ENCODE data around the gene CTU1.

The CTU1 gene

DNA sequence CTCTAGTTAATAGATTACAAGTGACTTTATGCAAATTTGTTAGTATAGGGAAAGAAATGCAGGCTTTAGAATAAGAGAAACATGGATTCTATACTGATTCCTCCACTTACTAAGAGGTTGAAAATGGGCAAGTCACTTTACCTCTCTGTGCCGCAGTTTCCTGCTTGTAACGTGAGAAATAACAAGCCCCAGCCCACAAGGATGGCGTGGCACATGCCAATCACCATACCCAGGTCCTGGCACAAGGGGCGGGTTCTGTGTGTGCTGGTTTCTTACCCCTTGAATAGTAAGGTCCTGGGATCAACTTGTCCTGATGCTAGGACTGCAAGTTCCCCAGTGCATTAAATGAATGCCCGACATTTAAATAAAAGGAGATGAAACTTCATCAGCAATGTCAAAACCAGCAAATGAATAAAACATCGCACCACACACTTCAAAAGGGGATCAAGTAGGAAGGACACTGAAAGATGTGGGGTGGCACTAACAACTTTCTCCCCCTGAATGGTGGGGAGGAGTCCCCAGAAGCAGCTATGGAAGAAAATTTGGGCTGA, 8.6 kb upstream of the CTU1 start:
- H3K27ac ChIP-seq = no peak overlapping the region
- TF ChIP-seq ZFX (IDR thresholded peaks at IDR 0.05; ENCODE audit: borderline replicate concordance) (no peak), CTCF (IDR thresholded peaks at IDR 0.05) (no peak)

- H3K27ac ChIP-seq = no peak overlapping the region
- TF ChIP-seq ZFX (IDR thresholded peaks at IDR 0.05; ENCODE audit: borderline replicate concordance) (no peak), CTCF (IDR thresholded peaks at IDR 0.05) (no peak)
Measured at GRCh38 chr19:51114087-51114729, 6.0 kb upstream of the CTU1 start.

DNA sequence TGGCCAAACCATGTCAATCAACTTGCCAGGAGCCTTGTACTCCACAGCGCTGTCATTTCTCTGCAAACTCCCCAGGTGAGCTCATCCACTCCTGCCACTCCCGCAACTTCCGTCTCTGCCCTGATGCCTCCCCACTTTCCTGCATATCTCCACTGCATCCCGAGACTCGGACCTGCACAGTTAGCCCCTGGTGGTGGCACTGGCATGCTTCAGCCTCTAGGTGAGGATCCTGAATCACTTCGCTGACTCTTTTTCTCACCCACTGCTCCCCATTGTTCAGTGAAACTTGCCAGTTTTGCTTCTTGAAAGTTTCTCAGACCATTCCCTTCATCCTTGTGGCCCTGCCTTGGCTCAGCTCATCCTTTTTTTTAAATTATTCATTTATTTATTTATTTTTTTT, 3.4 kb upstream of the CTU1 start:
- TF ChIP-seq CTCF (IDR thresholded peaks at IDR 0.05) = peak; percentile 26; the same call in 1 of the 2 replicates
- no peak for TF ChIP-seq ZFX (IDR thresholded peaks at IDR 0.05; ENCODE audit: borderline replicate concordance)
- H3K27ac ChIP-seq = no peak overlapping the region

DNA sequence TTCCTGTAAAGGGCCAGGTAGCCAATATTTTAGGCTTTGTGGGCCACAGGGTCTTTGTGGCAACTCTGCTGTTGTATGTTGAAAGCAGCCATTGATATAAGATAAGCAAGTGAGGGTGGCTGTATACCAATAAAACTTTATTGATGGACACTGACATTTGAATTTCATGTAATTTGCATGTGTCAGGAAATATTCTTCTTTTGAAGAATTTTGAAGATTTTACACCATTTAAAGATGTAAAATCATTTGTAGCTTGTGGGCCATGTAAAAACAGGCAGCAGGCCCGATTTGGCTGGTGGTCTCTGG, 2.4 kb upstream of the CTU1 start:
- H3K27ac ChIP-seq = no peak overlapping the region
- TF ChIP-seq ZFX (IDR thresholded peaks at IDR 0.05; ENCODE audit: borderline replicate concordance) (no peak), CTCF (IDR thresholded peaks at IDR 0.05) (no peak)

- peak overlapping the region; percentile 63; the same call in 1 of the 2 replicates for H3K27ac ChIP-seq
- TF ChIP-seq CTCF (IDR thresholded peaks at IDR 0.05) (no peak), ZFX (IDR thresholded peaks at IDR 0.05; ENCODE audit: borderline replicate concordance) (no peak)
Measured at GRCh38 chr19:51108805-51109146, 567 bp upstream of the CTU1 start.

DNA sequence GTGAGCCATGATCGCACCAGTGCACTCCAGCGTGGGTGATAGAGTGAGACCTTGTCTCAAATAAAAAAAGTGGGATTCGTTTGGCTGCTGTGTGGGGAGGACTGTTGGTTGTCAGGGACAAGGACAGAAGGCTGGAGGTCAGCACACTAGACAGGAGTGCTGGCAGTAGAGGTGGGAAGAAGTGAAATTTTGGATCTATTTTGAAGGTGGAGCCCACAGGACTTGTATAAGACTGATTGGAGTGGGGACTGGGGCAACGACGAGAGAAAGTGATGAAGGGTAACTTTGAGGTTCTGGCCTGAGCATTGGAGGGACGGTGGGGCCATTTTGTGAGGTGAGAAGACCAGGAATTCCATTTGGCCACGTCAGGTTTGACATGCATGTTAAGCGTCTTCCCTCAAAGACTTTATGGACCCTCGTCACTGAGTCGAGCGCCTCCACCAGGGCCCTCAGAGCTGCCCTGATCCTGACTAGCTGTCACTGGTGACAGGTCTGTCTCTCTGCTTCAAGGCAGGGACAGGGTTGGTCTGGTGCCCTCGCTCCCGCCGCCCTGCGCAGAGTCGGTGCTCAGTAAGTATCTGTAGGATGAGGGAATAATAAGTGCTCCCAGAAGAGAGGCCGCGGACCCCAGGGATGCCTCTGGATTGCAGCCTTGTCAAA, 673 bp downstream of the CTU1 start:
- TF ChIP-seq CTCF (IDR thresholded peaks at IDR 0.05) (peak; percentile 31), ZFX (IDR thresholded peaks at IDR 0.05; ENCODE audit: borderline replicate concordance) (no peak)
- H3K27ac ChIP-seq = peak overlapping the region; percentile 63

DNA sequence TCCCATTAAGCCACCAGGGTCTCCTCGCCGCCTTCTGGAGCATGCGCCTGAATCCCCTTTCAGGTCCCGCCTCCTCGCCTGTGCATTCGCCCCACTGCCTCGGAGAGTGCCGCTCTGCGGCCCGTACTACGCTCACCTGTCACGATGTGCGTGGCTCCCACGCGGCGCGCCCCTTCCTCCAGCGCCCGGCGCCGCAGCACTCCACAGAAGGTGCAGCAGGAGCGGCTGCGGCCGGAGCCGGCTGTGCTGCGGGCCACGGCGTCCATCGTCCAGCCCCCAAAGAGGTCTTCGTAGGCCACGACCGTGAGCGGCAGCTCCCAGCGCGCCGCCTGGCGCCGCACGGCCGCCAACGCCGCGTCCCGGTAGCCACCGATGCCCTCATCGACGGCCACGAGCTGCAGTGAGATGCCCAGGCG, 4.3 kb downstream of the CTU1 start:
- no peak for TF ChIP-seq ZFX (IDR thresholded peaks at IDR 0.05; ENCODE audit: borderline replicate concordance)
- no peak for TF ChIP-seq CTCF (IDR thresholded peaks at IDR 0.05)
- no peak overlapping the region for H3K27ac ChIP-seq
